Fibroblast of lung (primary cell): ENCODE results near the gene MAP2K6. TPM values are rescaled to one million over a fixed set of nuclear protein-coding genes. Genes with fewer than 3 reads are reported as not detected.

Experiments used
- DNase-seq, 2 donors: peaks; one replicate each; pipeline versions ENCODE4 v3.0.0 to v3.0.0-alpha.2; 2010; ENCODE audit warnings: low read depth in 2 of 2
- H2AFZ ChIP-seq: 2 replicates; pipeline ENCODE4 v1.5.1; 2012; ENCODE audit warnings: low read length, control low read depth, inconsistent platforms
- H3K27ac ChIP-seq: 2 replicates; pipeline ENCODE4 v1.5.1; 2011; ENCODE audit warnings: low read length, control low read depth; ENCODE audit not compliant: insufficient read depth
- H3K27me3 ChIP-seq: 2 replicates; pipeline ENCODE4 v1.5.1; 2011; ENCODE audit warnings: mild to moderate bottlenecking, low read length; ENCODE audit not compliant: control insufficient read depth, insufficient read depth
- H3K36me3 ChIP-seq: 2 replicates; pipeline ENCODE4 v1.5.1; 2011; ENCODE audit warnings: low read length; ENCODE audit not compliant: control insufficient read depth, insufficient read depth
- H3K4me1 ChIP-seq: 2 replicates; pipeline ENCODE4 v1.5.1; 2011; ENCODE audit warnings: low read length; ENCODE audit not compliant: control insufficient read depth, insufficient read depth; ENCODE audit errors: extremely low read depth
- H3K4me2 ChIP-seq: 2 replicates; pipeline ENCODE4 v1.5.1; 2011; ENCODE audit warnings: low read length, control low read depth; ENCODE audit not compliant: insufficient read depth; ENCODE audit errors: extremely low read depth
- H3K4me3 ChIP-seq, 4 experiments: fragments of 200-600 bp in 1 of 4; sonication (generic) in 1 of 4; replicated peaks in 1 of 4; 2 replicates each; pipeline ENCODE4 v1.5.1; 2011 to 2016; ENCODE audit warnings: low read length in 4 of 4, low read depth in 3 of 4, mild to moderate bottlenecking in 3 of 4, control low read depth in 2 of 4, inconsistent platforms in 1 of 4, mixed read lengths in 1 of 4; ENCODE audit not compliant: insufficient read depth in 1 of 4; ENCODE audit errors: control extremely low read depth in 1 of 4
- H3K79me2 ChIP-seq: 2 replicates; pipeline ENCODE4 v1.5.1; 2012; ENCODE audit warnings: mild to moderate bottlenecking, low read length, inconsistent platforms; ENCODE audit not compliant: control insufficient read depth, insufficient read depth
- H3K9ac ChIP-seq: 2 replicates; pipeline ENCODE4 v1.5.1; 2011; ENCODE audit warnings: mild to moderate bottlenecking, low read length, control low read depth; ENCODE audit not compliant: insufficient read depth
- H3K9me3 ChIP-seq: 2 replicates; pipeline ENCODE4 v1.5.1; 2012; ENCODE audit warnings: low read depth, low read length; ENCODE audit not compliant: control insufficient read depth, insufficient read depth
- H4K20me1 ChIP-seq: 2 replicates; pipeline ENCODE4 v1.5.1; 2011; ENCODE audit warnings: low read length; ENCODE audit not compliant: control insufficient read depth, insufficient read depth; ENCODE audit errors: extremely low read depth
- CTCF ChIP-seq, 2 donors: IDR thresholded peaks in 1 of 2; conservative IDR thresholded peaks in 1 of 2; 1 replicate in 1 of 2; 2 replicates in 1 of 2; pipeline ENCODE4 v1.5.1; 2011 to 2012; ENCODE audit warnings: low read length in 2 of 2, control low read depth in 1 of 2, inconsistent platforms in 1 of 2, low read depth in 1 of 2, mild to moderate bottlenecking in 1 of 2
- EZH2 ChIP-seq: IDR thresholded peaks from 2 replicates; pipeline ENCODE4 v1.5.1; 2012; ENCODE audit warnings: low read length, control low read depth, mild to moderate bottlenecking; ENCODE audit errors: missing control alignments
- polyA plus RNA-seq, 2 donors: library from polyadenylated mRNA; depleted of rRNA in 1 of 2; stranded (reverse) in 1 of 2; unstranded in 1 of 2; fragments of >200 nt; gene quantifications; 2 replicates each; pipeline ENCODE4 v1.2.1, GENCODE V29; 2011 to 2012; ENCODE audit warnings: missing spikeins in 1 of 2
- total RNA-seq: library from RNA; depleted of rRNA; stranded (reverse); fragments of >200 nt; gene quantifications from 2 replicates; pipeline ENCODE4 v1.2.1, GENCODE V29; 2014

The MAP2K6 gene
- total and polyA plus RNA-seq, 2 donors (not counting 1 experiment from before 2014, with no cell fraction given), result 2.7 to 39.5 TPM

DNA sequence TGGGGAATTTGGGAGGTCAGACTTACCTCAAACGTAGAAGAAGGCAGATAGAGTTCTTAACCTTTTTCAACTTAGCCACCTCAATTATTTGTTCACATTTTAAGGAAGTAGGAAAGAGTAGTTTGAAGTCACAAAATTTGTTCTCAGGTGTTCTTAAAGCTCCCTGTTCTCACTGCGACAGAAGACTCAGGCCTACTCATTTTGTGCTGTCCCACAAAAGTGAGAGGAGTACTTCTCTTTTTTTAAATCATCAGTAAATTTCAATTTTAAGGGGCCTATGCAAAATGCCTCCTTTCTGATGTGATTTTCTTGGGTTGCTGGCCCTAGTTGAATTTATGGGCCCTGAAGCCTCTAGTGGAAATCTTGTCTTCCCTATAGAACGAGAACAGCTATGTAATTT is 133.4 kb downstream of the MAP2K6 start:
- no peak overlapping the region for H3K9ac ChIP-seq
- H3K4me1 ChIP-seq, result no peaks in the 10 kb centered on the region
- H3K4me3 ChIP-seq, result no peak overlapping the region
- H3K27me3 ChIP-seq, result no peaks in the 10 kb centered on the region
- no peak for TF ChIP-seq EZH2
- TF ChIP-seq CTCF (conservative IDR thresholded peaks at IDR 0.05 in 1 of 2, IDR thresholded peaks at IDR 0.05 in 1 of 2; ENCODE audit: low read depth in 1 of 2, low read length in 2 of 2), result no peak
- H3K79me2 ChIP-seq, result no peaks in the 10 kb centered on the region
- H3K9me3 ChIP-seq, result no peaks in the 10 kb centered on the region
- H3K27ac ChIP-seq, result no peak overlapping the region
- no peak overlapping the region for H2AFZ ChIP-seq
- no peak for DNase-seq
- H3K36me3 ChIP-seq, result no peaks in the 10 kb centered on the region
- H3K4me2 ChIP-seq, result no peak overlapping the region
- H4K20me1 ChIP-seq, result no peaks in the 10 kb centered on the region

DNA sequence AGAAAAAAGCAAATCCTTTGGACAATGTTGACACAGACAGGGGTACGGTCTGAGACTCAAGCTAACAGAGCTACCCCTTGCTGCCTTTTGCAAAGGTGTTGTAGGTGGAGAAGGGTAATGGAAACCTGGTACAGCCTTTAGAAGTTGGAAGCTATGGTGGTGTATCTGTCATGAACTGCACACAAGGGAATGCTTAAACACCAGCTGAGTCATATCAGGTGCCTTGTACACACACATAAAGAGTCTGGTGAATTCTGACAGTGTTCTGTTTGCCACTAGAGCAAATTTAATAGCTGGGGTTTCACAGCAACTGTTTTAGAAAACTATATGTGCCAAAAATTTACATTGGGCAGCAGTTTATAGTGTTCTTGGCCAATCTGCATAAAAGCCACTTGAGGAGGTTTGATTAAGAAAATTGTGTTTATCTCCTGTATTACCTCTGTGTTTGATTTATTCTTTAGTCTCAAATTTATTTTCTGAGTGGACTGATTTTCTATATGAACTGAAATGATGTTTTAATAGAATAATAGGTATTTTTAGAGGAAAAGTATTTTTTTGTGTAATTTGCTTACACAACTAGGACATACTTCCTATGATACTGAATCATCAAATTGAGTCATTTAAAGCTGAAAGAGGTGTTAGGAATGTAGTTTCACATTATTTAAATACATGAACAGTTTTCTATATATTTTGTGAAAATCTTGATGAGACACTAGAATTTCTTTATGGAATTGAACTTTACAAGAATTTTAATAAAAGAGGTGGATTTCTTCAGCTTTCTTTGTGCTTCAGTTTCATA is 136.9 kb downstream of the MAP2K6 start:
- Histone ChIP-seq H3K9me3 (no peaks in the 10 kb centered on the region), H3K4me1 (no peaks in the 10 kb centered on the region), H3K4me3 (no peak overlapping the region), H3K9ac (no peak overlapping the region), H4K20me1 (no peaks in the 10 kb centered on the region), H2AFZ (no peak overlapping the region), H3K27ac (no peak overlapping the region), H3K4me2 (no peak overlapping the region), H3K36me3 (no peaks in the 10 kb centered on the region), H3K27me3 (no peaks in the 10 kb centered on the region), H3K79me2 (no peaks in the 10 kb centered on the region)
- DNase-seq, result peak; percentile 17 to 47
- TF ChIP-seq CTCF (conservative IDR thresholded peaks at IDR 0.05 in 1 of 2, IDR thresholded peaks at IDR 0.05 in 1 of 2; ENCODE audit: low read depth in 1 of 2, low read length in 2 of 2), result no peak
- no peak for TF ChIP-seq EZH2

DNA sequence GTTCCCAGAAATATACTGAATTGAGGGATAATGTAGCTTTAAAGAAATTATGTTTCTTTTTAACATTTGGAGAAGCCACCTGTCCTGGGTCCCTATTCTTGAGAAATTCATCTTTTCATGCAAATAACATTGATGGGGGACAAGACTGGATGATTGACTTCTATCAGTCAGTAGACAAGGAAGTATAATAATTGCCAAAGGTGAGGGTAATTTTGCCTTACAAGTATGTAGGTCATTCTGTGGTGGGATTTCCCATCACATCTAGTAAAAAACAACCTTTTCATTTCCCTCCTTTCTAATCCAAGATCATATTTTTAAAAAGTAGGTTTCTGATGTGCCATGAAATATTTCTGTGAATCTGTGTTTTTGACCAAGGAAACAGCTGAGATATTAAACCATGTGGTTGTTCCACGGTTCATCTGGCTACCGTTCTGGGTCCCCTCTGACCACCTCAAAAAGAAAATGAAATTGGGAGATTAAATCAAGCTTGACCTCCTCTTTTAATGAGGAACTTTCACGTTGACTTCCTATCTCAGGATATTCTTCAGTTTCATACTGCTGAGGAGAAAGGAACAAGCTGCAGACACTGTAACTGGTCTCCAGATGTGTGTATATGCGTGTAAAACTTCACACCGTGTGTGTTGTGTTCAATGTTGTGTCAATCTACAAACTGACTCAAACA is 138.6 kb downstream of the MAP2K6 start:
- no peaks in the 10 kb centered on the region for H3K9me3 ChIP-seq
- no peak overlapping the region for H3K4me3 ChIP-seq
- H3K4me1 ChIP-seq, result no peaks in the 10 kb centered on the region
- DNase-seq, result no peak
- no peaks in the 10 kb centered on the region for H4K20me1 ChIP-seq
- no peak overlapping the region for H2AFZ ChIP-seq
- TF ChIP-seq CTCF (conservative IDR thresholded peaks at IDR 0.05 in 1 of 2, IDR thresholded peaks at IDR 0.05 in 1 of 2; ENCODE audit: low read depth in 1 of 2, low read length in 2 of 2) (no peak), EZH2 (no peak)
- H3K9ac ChIP-seq, result no peak overlapping the region
- no peaks in the 10 kb centered on the region for H3K27me3 ChIP-seq
- no peak overlapping the region for H3K4me2 ChIP-seq
- H3K79me2 ChIP-seq, result no peaks in the 10 kb centered on the region
- H3K36me3 ChIP-seq, result no peaks in the 10 kb centered on the region
- no peak overlapping the region for H3K27ac ChIP-seq
